C1 segment of cervical spinal cord (tissue), 14 donors: Measurements from ENCODE around the gene NUBP2.

Source experiments
- DNase-seq, 14 donors: peaks; one replicate each; lab custom pipeline; 2025; lab: John Stamatoyannopoulos, UW

NUBP2 gene

DNA sequence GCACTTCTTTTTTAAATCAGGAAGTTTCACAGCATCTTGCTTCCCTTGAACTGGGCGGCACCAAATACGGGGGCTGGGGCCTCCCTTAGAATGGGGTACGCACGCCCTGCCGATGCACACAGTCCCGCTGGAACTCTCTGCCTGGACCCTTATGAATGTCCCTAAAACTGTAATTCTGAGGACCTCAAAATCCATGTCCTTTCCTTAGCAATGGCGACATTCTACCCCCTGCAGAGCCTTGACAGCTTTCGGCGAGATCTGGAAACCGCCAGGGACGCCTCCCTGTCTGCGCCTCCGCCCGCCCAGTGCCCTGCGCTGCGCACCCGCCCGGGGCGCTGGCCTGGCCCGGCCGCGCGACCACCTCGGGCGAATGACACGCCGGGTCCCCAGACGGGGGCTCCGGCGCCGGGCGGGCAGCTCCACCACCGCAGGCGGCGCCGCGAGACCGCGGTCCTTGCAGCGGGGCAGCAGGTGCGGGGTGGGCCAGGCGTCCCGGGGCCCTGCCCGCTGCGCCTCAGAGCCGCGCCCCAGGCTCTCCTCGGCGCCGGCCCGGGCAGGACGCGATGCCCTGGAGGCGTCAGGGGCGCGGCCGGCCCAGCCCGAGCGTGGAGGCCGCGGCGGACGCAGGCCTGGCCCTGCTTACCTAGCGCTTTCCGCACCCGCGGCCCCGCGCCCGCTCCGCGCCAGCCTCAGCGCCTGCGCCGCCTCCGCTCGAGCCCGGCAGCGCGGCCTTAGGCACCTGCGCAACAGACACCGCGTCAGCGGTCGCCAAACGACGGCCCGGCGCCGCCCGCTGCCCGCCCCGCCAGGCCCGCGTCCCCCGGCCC is 43.3 kb downstream of the NUBP2 start:
- no peak for DNase-seq

DNA sequence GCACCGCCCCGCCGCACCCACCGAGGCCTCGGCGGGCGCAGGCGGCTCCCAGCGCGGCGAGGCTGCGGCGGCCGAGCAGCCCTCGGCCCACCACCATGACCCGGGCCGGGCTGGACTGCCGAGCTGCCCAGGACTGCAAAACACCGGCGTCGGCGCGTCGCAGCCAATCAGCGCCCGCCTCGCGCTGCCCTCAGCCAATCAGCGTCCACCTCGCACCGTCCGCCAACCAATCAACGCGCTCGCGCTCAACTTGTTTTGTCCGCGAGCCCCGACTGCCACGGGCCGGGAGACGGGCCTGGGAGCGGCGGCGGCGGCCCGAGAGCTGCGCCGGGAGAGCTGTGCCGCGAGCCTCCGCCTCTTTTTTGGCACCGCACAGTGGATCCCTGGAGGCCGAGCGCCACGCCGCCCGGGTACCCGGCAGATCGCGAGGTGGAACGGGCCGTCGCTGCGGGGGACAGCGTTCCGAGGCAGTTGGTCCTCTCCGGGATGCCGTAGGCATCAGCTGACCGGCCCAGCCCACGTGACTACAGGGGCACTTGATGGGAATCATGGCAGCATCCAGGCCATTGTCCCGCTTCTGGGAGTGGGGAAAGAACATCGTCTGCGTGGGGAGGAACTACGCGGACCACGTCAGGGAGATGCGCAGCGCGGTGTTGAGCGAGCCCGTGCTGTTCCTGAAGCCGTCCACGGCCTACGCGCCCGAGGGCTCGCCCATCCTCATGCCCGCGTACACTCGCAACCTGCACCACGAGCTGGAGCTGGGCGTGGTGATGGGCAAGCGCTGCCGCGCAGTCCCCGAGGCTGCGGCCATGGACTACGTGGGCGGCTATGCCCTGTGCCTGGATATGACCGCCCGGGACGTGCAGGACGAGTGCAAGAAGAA is 44.2 kb downstream of the NUBP2 start, which contains the start of the genes FAHD1 and HAGH:
Gene FAHD1, plus strand, starts transcription at position 516 of the 883 bp plus-strand sequence. Its CDS starts 33 bp downstream, at position 549.
Gene HAGH, minus strand, starts transcription at position 135 of the 883 bp plus-strand sequence. Its CDS starts 38 bp downstream, at position 97.
- peak; percentile 91 to 99 (median 96) for DNase-seq

DNA sequence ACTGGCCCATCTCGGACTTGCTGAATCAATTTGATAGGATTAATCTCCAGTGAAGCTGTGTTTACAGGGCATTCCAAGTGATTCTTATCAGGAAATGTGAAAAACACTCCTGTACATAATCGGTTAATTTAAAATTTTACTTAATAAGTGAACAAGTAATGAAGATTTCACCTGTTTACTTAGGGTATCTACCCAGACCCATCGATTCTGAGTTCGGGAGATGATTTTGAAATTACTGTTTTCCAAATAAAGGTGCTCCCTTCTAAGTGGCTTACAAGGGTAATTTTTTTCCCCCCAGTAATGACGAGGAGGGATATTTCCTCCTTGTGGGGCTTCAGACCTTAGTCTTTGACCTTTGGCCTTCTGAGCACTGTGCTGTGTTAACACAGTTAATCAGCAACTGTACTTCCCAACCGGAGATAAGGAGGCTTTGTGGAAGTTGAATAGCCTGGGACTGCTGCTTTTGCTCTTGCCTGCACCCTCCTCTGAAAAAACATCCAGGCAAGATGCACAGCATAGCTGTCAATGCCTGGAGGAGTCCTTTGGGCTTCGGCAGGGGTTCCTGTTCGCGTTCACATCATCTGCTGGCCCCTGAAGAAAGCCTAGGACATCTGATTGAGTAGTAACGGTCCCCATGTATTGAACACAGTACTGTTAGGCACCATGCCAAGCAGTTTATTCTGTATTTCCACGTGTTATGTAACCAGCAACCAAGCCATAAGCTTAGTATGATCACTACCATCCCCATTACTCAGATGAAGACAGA is 46.1 kb downstream of the NUBP2 start:
- no peak for DNase-seq

DNA sequence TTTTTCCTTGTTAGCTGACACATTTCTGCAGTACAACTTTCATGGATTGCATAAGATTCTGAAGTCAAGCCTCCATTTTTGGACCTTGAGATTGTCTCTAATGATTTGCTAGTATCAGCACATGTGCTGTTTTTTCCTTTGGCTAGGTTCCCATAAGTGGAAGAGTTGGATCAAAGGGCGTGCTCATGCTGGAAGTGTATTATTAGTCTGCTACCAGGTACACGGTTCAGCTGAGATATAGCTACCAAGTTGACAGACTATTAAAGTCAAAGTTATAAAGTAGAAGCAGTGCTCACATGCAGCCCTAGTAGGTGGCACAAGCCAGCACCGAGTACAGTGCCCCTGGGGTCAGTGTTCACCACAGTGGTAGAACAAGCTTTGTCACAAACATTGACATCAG is 47.5 kb downstream of the NUBP2 start:
- no peak for DNase-seq

DNA sequence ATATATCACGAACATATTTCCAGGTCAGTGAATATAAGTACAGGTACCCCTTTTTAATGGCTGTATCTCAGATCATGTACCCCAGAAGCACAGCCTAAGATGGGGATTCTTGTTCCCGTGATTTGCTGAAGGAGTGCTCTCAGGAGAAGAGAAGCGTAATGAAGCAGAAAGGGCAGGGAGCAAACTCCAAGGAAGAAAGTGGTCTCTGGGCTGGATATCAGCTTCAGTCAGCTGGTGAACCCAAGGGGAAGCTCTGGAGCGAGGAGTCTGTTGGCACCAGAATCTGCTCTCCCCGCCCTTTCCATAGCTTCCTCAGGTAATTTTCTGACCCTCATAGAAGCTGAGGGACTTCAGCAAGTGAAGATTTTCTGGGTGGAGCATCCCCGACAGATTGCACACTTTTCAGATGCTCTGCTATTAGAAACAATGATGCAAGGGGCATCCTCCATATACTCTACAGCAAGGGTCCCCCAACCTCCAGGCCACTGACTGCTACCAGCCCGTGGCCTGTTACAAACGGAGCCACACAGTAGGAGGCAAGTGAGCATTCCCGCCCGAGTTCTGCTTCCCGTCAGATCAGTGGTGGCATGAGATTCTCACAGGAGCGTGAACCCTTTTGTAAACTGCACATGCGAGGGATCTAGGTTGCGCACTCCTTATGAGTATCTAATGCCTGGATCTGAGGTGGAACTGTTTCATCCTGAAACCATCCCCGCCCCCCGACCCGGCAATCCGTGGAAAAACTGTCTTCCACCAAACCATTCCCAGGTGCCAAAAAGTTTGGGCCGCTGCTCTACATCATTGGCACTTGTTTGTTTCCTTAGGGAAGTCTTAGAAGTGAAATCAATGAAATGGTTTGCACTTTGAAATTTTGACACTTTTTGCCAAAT is 48.7 kb downstream of the NUBP2 start:
- DNase-seq: no peak

DNA sequence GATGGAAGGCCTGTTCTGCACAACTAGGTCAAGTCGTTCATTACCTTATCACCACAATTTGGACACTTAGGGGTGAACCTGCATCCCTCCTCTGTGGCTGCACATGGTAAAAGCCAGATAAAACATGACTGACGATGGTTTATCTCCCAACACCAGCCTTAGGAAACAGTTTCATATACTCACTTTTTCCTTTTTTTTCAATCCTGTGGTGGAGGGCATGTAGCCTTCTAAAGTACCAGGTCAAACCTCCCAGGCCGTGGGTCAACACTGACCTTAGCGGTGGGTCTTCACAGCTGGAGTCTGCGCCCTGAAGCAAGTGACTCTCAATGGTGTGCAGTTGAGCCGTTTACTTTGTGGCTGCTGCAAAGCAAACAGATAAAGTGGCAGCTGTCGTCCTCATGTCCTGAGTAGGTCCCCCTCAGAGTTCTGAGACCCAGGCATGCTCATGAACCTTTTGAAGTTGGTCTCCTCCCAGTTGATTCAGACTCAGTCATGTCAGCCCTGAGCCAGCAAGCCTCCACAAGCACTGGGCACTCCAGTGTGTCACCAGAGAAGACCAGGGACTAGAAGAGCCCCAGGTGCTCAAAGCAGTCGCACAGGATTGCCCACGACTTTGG is 50.2 kb downstream of the NUBP2 start:
- no peak for DNase-seq

DNA sequence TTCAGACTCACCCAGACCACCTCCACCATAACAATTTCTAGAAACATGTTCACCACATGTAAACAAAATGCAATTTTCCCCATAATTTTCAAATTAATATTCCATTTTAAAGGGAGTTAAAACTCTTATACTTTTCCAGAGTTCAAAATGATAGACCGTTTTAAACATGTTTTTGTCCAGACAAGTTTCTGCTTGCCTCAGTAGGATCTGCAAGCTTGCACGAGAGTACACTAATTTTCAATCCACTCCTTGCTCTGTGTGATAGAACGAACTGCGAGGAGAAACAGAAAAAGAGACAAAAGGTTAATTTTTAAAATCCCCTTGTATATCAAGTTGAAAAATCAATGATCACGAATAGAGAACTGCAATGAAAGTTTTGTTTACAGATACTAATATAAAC is 51.3 kb downstream of the NUBP2 start:
- no peak for DNase-seq
